DND-41 (cell line): ENCODE data around the gene YBX1.

ENCODE experiments used
- CTCF ChIP-seq: IDR thresholded peaks from 2 replicates; pipeline ENCODE4 v1.5.1; 2012; ENCODE audit warnings: borderline replicate concordance, low read length, moderate library complexity, mild to moderate bottlenecking; ENCODE audit not compliant: poor library complexity, severe bottlenecking; ENCODE audit errors: extremely low read depth
- EZH2 ChIP-seq: IDR thresholded peaks from 3 replicates; pipeline ENCODE4 v1.6.1; 2012; ENCODE audit warnings: borderline replicate concordance, low read depth, mild to moderate bottlenecking, moderate library complexity, low read length, inconsistent platforms; ENCODE audit not compliant: severe bottlenecking

GRCh38 chr1:42739753-42740700, 57.8 kb downstream of the YBX1 start, which contains the start of gene CLDN19:
- no peak for TF ChIP-seq CTCF
- TF ChIP-seq EZH2, result no peak
